Stomach (tissue), 4 donors: Measurements from ENCODE around the gene SPOCD1.

Source experiments
- CTCF ChIP-seq, 7 experiments: fragments of 450-650 bp in 4 of 7; fragments of 200-600 bp in 3 of 7; sonication (generic) in 3 of 7; IDR thresholded peaks; one replicate each; pipeline ENCODE4 v1.5.1; 2016 to 2019; ENCODE audit warnings: antibody characterized with exemption in 7 of 7, control low read depth in 2 of 7, mild to moderate bottlenecking in 1 of 7
- EP300 ChIP-seq: sonication (generic); formaldehyde crosslinking; IDR thresholded peaks from one replicate; pipeline ENCODE4 v1.6.1; 2017; ENCODE audit warnings: antibody characterized with exemption
- POLR2A ChIP-seq, 4 donors: fragments of 450-650 bp; IDR thresholded peaks; one replicate each; pipeline ENCODE4 v1.6.1; 2016; ENCODE audit warnings: antibody characterized with exemption in 4 of 4, control low read depth in 2 of 4, mild to moderate bottlenecking in 1 of 4, moderate library complexity in 1 of 4
- POLR2AphosphoS5 ChIP-seq, 3 donors: sonication (generic); formaldehyde crosslinking; IDR thresholded peaks; one replicate each; pipeline ENCODE4 v1.6.1; 2016; ENCODE audit warnings: antibody characterized with exemption in 3 of 3

- no peak for TF ChIP-seq CTCF (IDR thresholded peaks at IDR 0.05)
- TF ChIP-seq POLR2A (IDR thresholded peaks at IDR 0.05), result no peak
- no peak for TF ChIP-seq EP300
- no peak for TF ChIP-seq POLR2AphosphoS5 (IDR thresholded peaks at IDR 0.05)
Measured at GRCh38 chr1:31814631-31815306, 1.1 kb downstream of the SPOCD1 start.
